ENCODE measurements around the gene CARF. TPM values are rescaled to one million over a fixed set of nuclear protein-coding genes. Genes with fewer than 3 reads are reported as not detected.

Gene CARF, protein sequence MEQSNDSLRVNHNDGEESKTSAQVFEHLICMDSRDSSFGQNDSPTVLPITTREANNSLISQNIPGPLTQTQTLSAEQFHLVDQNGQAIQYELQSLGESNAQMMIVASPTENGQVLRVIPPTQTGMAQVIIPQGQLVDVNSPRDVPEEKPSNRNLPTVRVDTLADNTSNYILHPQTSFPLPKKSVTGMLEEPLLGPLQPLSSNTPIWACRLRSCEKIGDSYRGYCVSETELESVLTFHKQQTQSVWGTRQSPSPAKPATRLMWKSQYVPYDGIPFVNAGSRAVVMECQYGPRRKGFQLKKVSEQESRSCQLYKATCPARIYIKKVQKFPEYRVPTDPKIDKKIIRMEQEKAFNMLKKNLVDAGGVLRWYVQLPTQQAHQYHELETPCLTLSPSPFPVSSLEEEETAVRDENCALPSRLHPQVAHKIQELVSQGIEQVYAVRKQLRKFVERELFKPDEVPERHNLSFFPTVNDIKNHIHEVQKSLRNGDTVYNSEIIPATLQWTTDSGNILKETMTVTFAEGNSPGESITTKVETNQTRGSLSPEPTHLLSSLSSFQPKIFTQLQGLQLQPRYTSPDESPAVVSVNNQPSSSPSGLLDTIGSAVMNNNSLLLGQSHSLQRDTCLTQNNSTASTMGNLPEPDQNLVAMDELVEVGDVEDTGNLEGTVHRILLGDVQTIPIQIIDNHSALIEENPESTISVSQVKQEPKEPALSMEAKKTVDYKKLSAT
- total RNA-seq = 22.5 TPM

DNA sequence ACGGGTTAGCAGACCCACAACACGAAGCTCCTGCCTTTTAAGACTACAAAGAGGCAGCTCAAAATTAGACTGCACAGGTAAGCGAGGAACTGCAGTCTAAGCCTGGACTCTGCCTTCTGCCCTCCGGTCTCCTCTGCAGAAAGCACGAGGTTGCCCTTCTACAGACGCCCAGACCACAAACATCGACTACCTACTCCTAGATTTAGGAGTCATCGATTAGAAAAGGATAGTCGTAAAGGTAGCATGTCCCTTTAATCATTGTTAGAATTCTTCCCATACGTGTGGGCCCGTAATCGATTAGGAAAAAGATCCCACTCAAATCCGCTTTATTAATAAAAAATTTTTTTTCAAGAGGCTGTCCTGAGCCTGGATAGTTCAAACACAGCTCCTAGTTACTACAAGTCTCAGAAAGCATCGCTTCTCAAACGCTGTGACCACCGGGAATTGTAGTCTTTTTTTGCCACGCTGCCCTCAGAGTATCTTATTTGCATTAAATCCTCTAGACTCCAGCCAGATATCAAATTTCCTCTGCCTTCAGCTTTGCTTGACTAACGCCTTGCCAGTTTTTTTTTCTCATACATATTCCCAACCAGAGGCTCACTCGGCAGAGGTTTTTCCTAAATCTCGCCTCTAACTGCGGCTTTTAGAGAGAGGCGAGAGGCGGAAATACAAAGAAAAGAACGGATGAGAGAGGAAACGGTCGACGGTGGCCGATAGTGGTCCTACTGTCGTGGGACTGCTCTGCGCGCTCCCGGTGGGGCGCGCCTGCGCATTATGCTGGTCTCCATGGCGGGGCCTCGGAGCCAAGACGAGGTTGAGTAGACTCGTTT is at the start of gene CARF, which contains the start of gene WDR12:
TSS of gene CARF (plus strand) at position 764 of the 830 bp plus-strand sequence. CDS start 29,628 bp downstream, outside the sequence.
TSS of gene WDR12 (minus strand) at position 162 of the 830 bp plus-strand sequence. CDS start 197 bp downstream, outside the sequence.

GRCh38 chr2:202871300-202872141 is 40.6 kb upstream of the CARF start, which contains the start of gene ICA1L:
Gene ICA1L (minus strand): TSS chr2:202871766. CDS start chr2:202829009, 42,757 bp downstream.

GRCh38 chr2:203014456-203015199 is 102.6 kb downstream of the CARF start, which contains the start of gene NBEAL1:
Gene NBEAL1 (plus strand): TSS chr2:203014875. CDS start chr2:203016385, 1,510 bp downstream.

Small RNAs within 50 kb of the gene (small RNA-seq; reads per million reads assigned to genes)
- gene AC010900.2 (ENCODE audit: low replicate concordance) = not detected

Other genes starting within 250 kb of the CARF start
- 230 TPM for gene ICA1L, start 40.5 kb upstream of the CARF start, total RNA-seq
- 26.6 TPM for gene WDR12, start 602 bp upstream of the CARF start, total RNA-seq
- gene NBEAL1, start 102.6 kb downstream of the CARF start, total RNA-seq = 107 TPM

Measured in parietal lobe (tissue), 2 donors.